DND-41 (cell line): ENCODE results near the gene ODAD4.
A peak's percentile ranks its signal among the peaks of the same experiment; 100 is the strongest.

Source experiments
- ATAC-seq: fragments of 200-7000 bp; cut with Tn5 transposase; 3 replicates; pipeline ENCODE4 v1.9.1; 2021; ENCODE audit warnings: low read depth; ENCODE audit not compliant: insufficient read depth
- DNase-seq: peaks from one replicate; pipeline ENCODE4 v3.0.0-alpha.2; 2020
- H2AFZ ChIP-seq: 2 replicates; pipeline ENCODE4 v1.6.0; 2012; ENCODE audit warnings: low read depth, low read length
- H3K27ac ChIP-seq: 2 replicates; pipeline ENCODE4 v1.5.1; 2012; ENCODE audit warnings: low read length, inconsistent platforms
- H3K27me3 ChIP-seq: fragments of 200-600 bp; sonication (generic); 2 replicates; pipeline ENCODE4 v1.6.0; 2012; ENCODE audit warnings: low read length, mild to moderate bottlenecking, inconsistent platforms; ENCODE audit not compliant: insufficient read depth, poor library complexity
- H3K36me3 ChIP-seq: 2 replicates; pipeline ENCODE4 v1.5.1; 2012; ENCODE audit warnings: low read length, inconsistent platforms; ENCODE audit not compliant: insufficient read depth
- H3K4me1 ChIP-seq: 2 replicates; pipeline ENCODE4 v1.5.1; 2012; ENCODE audit warnings: mild to moderate bottlenecking, low read length; ENCODE audit not compliant: insufficient read depth
- H3K4me2 ChIP-seq: 2 replicates; pipeline ENCODE4 v1.6.0; 2012; ENCODE audit warnings: mild to moderate bottlenecking, moderate library complexity, low read length, inconsistent platforms; ENCODE audit not compliant: insufficient read depth
- H3K4me3 ChIP-seq, 2 experiments: fragments of 200-600 bp in 1 of 2; shearing (Covaris generic) in 1 of 2; 2 replicates each; pipeline ENCODE4 v1.5.1; 2012 to 2016; ENCODE audit warnings: inconsistent platforms in 2 of 2, low read length in 2 of 2, mild to moderate bottlenecking in 2 of 2, low read depth in 1 of 2, moderate library complexity in 1 of 2
- H3K79me2 ChIP-seq: 2 replicates; pipeline ENCODE4 v1.6.0; 2012; ENCODE audit warnings: low read length, inconsistent platforms; ENCODE audit not compliant: insufficient read depth
- H3K9ac ChIP-seq: 2 replicates; pipeline ENCODE4 v1.6.0; 2012; ENCODE audit warnings: low read depth, mild to moderate bottlenecking, inconsistent platforms, low read length, moderate library complexity
- H3K9me3 ChIP-seq: 2 replicates; pipeline ENCODE4 v1.5.1; 2012; ENCODE audit warnings: low read length, moderate library complexity, mild to moderate bottlenecking, inconsistent platforms; ENCODE audit not compliant: insufficient read depth, severe bottlenecking
- H4K20me1 ChIP-seq: 2 replicates; pipeline ENCODE4 v1.6.0; 2012; ENCODE audit warnings: low read length; ENCODE audit not compliant: insufficient read depth
- EZH2 ChIP-seq: IDR thresholded peaks from 3 replicates; pipeline ENCODE4 v1.6.1; 2012; ENCODE audit warnings: borderline replicate concordance, low read depth, mild to moderate bottlenecking, moderate library complexity, low read length, inconsistent platforms; ENCODE audit not compliant: severe bottlenecking
- TF ChIP-seq, protein P1 (sequence below): IDR thresholded peaks from 2 replicates; pipeline ENCODE4 v1.5.1; 2012; ENCODE audit warnings: borderline replicate concordance, low read length, moderate library complexity, mild to moderate bottlenecking; ENCODE audit not compliant: poor library complexity, severe bottlenecking; ENCODE audit errors: extremely low read depth

The ODAD4 gene

DNA sequence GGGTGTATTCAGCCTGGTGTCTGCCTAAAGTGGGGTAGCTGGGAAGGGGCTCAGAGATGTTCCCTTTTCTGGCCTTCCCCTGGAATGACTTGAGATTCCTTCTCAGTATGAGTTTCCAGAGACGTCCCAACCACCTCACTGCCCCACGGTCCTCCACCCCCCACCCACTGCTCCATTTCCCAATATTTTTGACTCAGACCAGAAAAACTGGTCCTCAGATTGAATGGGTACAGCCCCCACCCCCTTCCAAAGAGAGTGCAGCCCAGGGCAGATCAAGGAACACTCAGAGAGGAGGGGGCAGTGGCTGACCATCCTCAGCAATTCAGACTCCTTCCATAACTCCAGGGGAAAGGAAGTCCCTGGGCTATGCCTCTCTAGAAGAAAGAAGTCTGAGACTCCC lies 14.9 kb upstream of the ODAD4 start:
- H2AFZ ChIP-seq: no peak overlapping the region
- H3K9me3 ChIP-seq: no peaks in the 10 kb centered on the region
- TF ChIP-seq, protein P1, sequence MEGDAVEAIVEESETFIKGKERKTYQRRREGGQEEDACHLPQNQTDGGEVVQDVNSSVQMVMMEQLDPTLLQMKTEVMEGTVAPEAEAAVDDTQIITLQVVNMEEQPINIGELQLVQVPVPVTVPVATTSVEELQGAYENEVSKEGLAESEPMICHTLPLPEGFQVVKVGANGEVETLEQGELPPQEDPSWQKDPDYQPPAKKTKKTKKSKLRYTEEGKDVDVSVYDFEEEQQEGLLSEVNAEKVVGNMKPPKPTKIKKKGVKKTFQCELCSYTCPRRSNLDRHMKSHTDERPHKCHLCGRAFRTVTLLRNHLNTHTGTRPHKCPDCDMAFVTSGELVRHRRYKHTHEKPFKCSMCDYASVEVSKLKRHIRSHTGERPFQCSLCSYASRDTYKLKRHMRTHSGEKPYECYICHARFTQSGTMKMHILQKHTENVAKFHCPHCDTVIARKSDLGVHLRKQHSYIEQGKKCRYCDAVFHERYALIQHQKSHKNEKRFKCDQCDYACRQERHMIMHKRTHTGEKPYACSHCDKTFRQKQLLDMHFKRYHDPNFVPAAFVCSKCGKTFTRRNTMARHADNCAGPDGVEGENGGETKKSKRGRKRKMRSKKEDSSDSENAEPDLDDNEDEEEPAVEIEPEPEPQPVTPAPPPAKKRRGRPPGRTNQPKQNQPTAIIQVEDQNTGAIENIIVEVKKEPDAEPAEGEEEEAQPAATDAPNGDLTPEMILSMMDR: no peak
- no peak for TF ChIP-seq EZH2
- peak overlapping the region; percentile 17; the same call in 1 of the 2 replicates for H3K9ac ChIP-seq
- no peak for DNase-seq
- peaks cover 73% of the 10 kb centered on the region for H4K20me1 ChIP-seq
- H3K27me3 ChIP-seq: no peaks in the 10 kb centered on the region
- H3K79me2 ChIP-seq: peaks cover 82% of the 10 kb centered on the region
- H3K36me3 ChIP-seq: peaks cover 59% of the 10 kb centered on the region
- no peak overlapping the region for H3K27ac ChIP-seq
- H3K4me2 ChIP-seq: peak overlapping the region; percentile 87
- no peak overlapping the region for H3K4me3 ChIP-seq
- no peak for ATAC-seq
- H3K4me1 ChIP-seq: peaks cover 34% of the 10 kb centered on the region

DNA sequence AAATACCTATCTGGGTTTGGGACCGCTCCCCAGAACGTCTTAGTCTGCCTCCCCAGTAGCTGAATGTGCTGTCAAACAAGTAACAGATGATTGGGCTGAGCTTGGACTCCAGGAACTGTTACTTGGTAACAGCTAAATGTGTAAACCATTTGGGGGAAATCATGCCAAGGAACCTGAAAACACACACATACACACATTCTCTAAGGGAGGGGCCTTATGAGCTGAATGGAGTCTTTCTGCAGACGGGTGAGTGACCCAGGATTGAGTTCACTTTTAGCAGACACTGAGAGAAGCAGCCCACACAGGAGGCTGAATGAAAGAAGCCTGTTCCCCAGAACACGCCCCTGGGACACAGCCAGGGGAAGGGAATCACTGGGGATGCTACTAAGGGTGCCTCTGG lies 13.2 kb upstream of the ODAD4 start:
- TF ChIP-seq, protein P1: no peak
- no peak for TF ChIP-seq EZH2
- H3K4me3 ChIP-seq: peak overlapping the region; percentile 91 to 96; a peak in 3 of 4 replicates
- 0 out of 2 replicates have a peak overlapping the region, but pooled peaks have one; percentile 89 for H3K27ac ChIP-seq
- no peaks in the 10 kb centered on the region for H3K27me3 ChIP-seq
- H3K4me2 ChIP-seq: peak overlapping the region; percentile 87
- no peak overlapping the region for H2AFZ ChIP-seq
- peaks cover 68% of the 10 kb centered on the region for H3K79me2 ChIP-seq
- peaks cover 59% of the 10 kb centered on the region for H4K20me1 ChIP-seq
- no peaks in the 10 kb centered on the region for H3K9me3 ChIP-seq
- peaks cover 34% of the 10 kb centered on the region for H3K4me1 ChIP-seq
- ATAC-seq: no peak
- DNase-seq: no peak
- H3K36me3 ChIP-seq: peaks cover 43% of the 10 kb centered on the region
- H3K9ac ChIP-seq: peak overlapping the region; percentile 92

DNA sequence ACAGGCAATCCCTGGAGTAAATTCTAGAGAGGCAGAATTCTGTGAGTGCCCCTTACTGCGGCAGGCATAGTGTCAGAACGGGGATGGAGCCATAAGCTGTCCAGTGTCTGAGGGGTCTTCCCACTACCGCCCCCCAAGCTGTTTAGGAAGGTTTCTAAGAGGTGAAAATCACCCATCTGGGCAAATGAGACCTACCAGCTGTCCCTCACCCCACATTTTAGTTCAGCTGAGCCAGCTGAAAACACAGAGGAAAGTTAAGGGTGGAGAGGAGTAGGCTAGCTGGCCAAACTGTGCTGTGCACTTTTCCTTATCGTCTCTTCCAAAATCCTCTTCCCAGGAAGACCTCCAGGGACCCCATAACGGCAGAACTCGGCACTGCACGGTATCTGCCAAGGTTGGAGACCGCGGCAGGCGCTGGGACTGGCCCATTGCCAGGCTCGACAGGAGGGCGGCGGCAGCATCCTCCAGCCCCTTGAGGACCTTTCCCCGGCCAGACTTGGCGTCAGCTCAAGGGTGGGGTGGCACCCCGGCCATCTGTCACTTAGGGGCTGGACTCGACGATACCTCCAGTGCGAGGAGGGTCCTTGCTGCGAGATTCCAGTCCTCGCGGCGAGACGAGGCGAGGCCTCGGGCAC lies 12.6 kb upstream of the ODAD4 start:
- peak; percentile 13; the same call in 1 of the 3 replicates for ATAC-seq
- H3K36me3 ChIP-seq: peaks cover 37% of the 10 kb centered on the region
- peaks cover 62% of the 10 kb centered on the region for H3K79me2 ChIP-seq
- H3K4me3 ChIP-seq: peak overlapping the region; percentile 91 to 96
- H3K9me3 ChIP-seq: no peaks in the 10 kb centered on the region
- no peaks in the 10 kb centered on the region for H3K27me3 ChIP-seq
- DNase-seq: peak; percentile 55
- TF ChIP-seq EZH2: no peak
- TF ChIP-seq, protein P1: no peak
- peaks cover 34% of the 10 kb centered on the region for H3K4me1 ChIP-seq
- H3K9ac ChIP-seq: peak overlapping the region; percentile 92
- peak overlapping the region; percentile 89 for H3K27ac ChIP-seq
- H3K4me2 ChIP-seq: peak overlapping the region; percentile 87
- peak overlapping the region; percentile 92 for H2AFZ ChIP-seq
- H4K20me1 ChIP-seq: peaks cover 53% of the 10 kb centered on the region
